A673 (cell line): Measurements from ENCODE around the gene CEP19. TPM values are rescaled to one million over a fixed set of nuclear protein-coding genes. Genes with fewer than 3 reads are reported as not detected.

Source experiments
- BruUV-seq: library from RNA; stranded (reverse); fragments of 400-500 nt; replicated peaks from 2 replicates; lab custom pipeline; 2021; lab: Mats Ljungman, UMichigan
- CTCF ChIA-PET: fragments of 300-600 bp; sonication (Branson Sonifier 250); formaldehyde crosslinking; loops from one replicate; lab custom pipeline; 2022; ENCODE audit warnings: antibody characterized with exemption; lab: Charles Lee
- POLR2A ChIA-PET: fragments of 300-600 bp; sonication (Branson Sonifier 250); formaldehyde crosslinking; loops from one replicate; lab custom pipeline; 2022; ENCODE audit warnings: antibody characterized with exemption; ENCODE audit not compliant: low non-redundant PET; lab: Charles Lee
- DNase-seq: peaks from one replicate; pipeline ENCODE4 v3.0.0-alpha.2; 2015; ENCODE audit warnings: low spot score
- H3K27ac ChIP-seq: fragments of 200-600 bp; sonication (generic); 2 replicates; pipeline ENCODE4 v1.5.1; 2016; ENCODE audit warnings: mixed run types, low read depth, mild to moderate bottlenecking, mixed read lengths, antibody characterized with exemption, low read length; ENCODE audit not compliant: poor library complexity, severe bottlenecking
- H3K27me3 ChIP-seq: fragments of 200-600 bp; sonication (generic); replicated peaks from 2 replicates; pipeline ENCODE4 v1.6.1; 2017; ENCODE audit warnings: mixed run types, low read depth, mild to moderate bottlenecking, mixed read lengths, antibody characterized with exemption, low read length; ENCODE audit not compliant: insufficient read depth, poor library complexity
- H3K36me3 ChIP-seq: fragments of 200-600 bp; sonication (generic); 2 replicates; pipeline ENCODE4 v1.6.1; 2016; ENCODE audit warnings: mixed run types, mild to moderate bottlenecking, mixed read lengths, antibody characterized with exemption, low read length; ENCODE audit not compliant: insufficient read depth, poor library complexity, severe bottlenecking
- H3K4me1 ChIP-seq: fragments of 200-600 bp; sonication (generic); 2 replicates; pipeline ENCODE4 v1.6.1; 2017; ENCODE audit warnings: mixed run types, mild to moderate bottlenecking, mixed read lengths, antibody characterized with exemption, low read length; ENCODE audit not compliant: insufficient read depth, poor library complexity, severe bottlenecking
- H3K4me3 ChIP-seq: fragments of 200-600 bp; sonication (generic); 2 replicates; pipeline ENCODE4 v1.5.1; 2016; ENCODE audit warnings: low read depth, mixed run types, mild to moderate bottlenecking, mixed read lengths, low read length; ENCODE audit not compliant: poor library complexity, severe bottlenecking
- H3K9me3 ChIP-seq: fragments of 200-600 bp; sonication (generic); 2 replicates; pipeline ENCODE4 v1.6.1; 2016; ENCODE audit warnings: mixed run types, low read depth, mild to moderate bottlenecking, mixed read lengths, antibody characterized with exemption, low read length; ENCODE audit not compliant: poor library complexity, severe bottlenecking
- EZH2 ChIP-seq: fragments of 200-600 bp; sonication (generic); IDR thresholded peaks from 2 replicates; pipeline ENCODE4 v1.6.1; 2017; ENCODE audit warnings: borderline replicate concordance, low read depth, mild to moderate bottlenecking, mixed read lengths, antibody characterized with exemption, low read length; ENCODE audit not compliant: poor library complexity, severe bottlenecking
- intact Hi-C: fragments of 100-400 bp; cut with micrococcal nuclease; formaldehyde crosslinking; loops from one replicate; pipeline ENCODE4 v1.10.0; 2022; ENCODE audit not compliant: unreplicated experiment
- total RNA-seq: library from RNA; stranded (reverse); gene quantifications from 2 replicates; pipeline ENCODE4 v1.2.3, GENCODE V29; 2021
- TF ChIP-seq, protein P1 (sequence below): fragments of 300-800, 200-600 bp; sonication (generic); conservative IDR thresholded peaks from 2 replicates; pipeline ENCODE4 v1.5.1; 2017; ENCODE audit warnings: low read depth, mild to moderate bottlenecking, antibody characterized with exemption, low read length, moderate library complexity, mixed read lengths

Gene CEP19
- total RNA-seq, 1 experiment from 2014 or later = 6.0 TPM

DNA sequence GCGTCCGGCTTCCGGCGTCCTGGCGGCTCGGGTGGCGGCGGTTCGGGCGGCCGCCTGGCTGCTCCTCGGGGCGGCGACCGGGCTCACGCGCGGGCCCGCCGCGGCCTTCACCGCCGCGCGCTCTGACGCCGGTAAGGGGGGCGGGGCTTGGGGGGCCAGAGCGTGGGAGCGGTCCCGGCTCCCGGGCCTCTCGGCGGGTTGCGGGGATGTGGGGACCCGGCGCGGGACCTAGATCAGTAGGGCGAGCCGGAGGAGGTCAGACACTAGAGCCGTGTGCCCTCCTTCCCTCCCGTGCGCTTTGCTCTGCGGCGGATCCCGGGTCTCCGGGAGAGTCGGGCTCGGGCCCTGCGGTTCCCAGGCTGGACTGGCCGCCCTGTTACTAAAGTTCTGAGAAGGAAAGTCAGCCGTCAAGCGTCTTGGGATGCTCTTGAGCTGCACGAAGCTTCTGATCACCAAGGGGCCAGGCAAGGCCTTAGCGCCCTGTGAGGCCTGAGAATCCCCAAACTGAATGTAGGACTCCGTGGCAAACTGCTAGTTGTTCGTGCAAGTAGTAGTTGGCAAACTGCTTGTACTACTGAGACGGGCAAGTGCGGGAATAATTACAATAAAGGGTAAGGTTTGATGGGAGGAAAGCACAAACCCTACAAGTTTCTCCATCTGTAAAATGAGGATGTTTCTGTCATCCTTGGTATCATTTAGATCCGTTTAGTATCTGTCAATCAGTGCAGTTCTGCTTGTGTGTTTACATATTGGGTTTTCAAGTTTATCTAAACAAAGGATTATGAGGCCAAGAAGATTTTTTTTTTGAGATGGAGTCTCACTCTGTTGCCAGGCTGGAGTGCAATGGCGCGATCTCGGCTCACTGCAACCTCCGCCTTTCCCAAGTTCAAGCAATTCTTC, 714 bp upstream of the CEP19 start:
- TF ChIP-seq, protein P1, sequence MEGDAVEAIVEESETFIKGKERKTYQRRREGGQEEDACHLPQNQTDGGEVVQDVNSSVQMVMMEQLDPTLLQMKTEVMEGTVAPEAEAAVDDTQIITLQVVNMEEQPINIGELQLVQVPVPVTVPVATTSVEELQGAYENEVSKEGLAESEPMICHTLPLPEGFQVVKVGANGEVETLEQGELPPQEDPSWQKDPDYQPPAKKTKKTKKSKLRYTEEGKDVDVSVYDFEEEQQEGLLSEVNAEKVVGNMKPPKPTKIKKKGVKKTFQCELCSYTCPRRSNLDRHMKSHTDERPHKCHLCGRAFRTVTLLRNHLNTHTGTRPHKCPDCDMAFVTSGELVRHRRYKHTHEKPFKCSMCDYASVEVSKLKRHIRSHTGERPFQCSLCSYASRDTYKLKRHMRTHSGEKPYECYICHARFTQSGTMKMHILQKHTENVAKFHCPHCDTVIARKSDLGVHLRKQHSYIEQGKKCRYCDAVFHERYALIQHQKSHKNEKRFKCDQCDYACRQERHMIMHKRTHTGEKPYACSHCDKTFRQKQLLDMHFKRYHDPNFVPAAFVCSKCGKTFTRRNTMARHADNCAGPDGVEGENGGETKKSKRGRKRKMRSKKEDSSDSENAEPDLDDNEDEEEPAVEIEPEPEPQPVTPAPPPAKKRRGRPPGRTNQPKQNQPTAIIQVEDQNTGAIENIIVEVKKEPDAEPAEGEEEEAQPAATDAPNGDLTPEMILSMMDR = no peak
- no peak for TF ChIP-seq EZH2
- Histone ChIP-seq H3K4me3 (peak overlapping the region; percentile 71), H3K27ac (peak overlapping the region; percentile 80), H3K27me3 (no peaks in the 10 kb centered on the region), H3K9me3 (no peaks in the 10 kb centered on the region), H3K4me1 (peaks cover 25% of the 10 kb centered on the region), H3K36me3 (no peaks in the 10 kb centered on the region)
- BruUV-seq = TSS peak; percentile 61
- POLR2A ChIA-PET = interaction anchor here (0.6 kb wide), 1 partner anchor 27 kb away, joined by 4 read pairs; the partner anchor contains the start of gene PAK2
- CTCF ChIA-PET = interaction anchor here (0.6 kb wide), 1 partner anchor 156 kb away, joined by 7 read pairs; no protein-coding TSS in a partner anchor
- no peak for DNase-seq
- intact Hi-C loops = loop anchor here (10.0 kb wide), 1 partner anchor 232 kb away; the partner anchor contains the start of gene NCBP2

DNA sequence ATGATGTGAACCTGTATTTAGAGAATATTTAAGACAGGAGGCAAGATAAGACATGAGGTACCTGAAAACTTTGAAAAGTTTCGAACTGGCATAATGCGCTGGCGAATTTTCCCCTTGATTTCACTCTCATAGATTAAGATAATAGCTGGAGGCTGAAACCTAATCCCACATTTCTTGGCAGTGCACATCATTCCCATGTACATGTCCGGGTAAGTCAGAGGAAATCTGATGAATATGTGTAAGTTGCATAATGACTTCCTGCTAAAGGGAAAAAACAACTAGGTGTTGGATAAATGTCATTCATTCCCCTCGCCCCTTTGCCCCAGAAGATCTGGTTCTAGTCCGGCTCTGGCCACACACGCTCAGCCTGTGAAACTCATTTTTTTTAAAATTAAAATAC, 3.6 kb downstream of the CEP19 start:
- Histone ChIP-seq H3K27me3 (no peaks in the 10 kb centered on the region), H3K36me3 (no peaks in the 10 kb centered on the region), H3K9me3 (no peaks in the 10 kb centered on the region), H3K4me3 (no peak overlapping the region), H3K27ac (no peak overlapping the region), H3K4me1 (peaks cover 25% of the 10 kb centered on the region)
- CTCF ChIA-PET = interaction anchor here (1.0 kb wide), 1 partner anchor 234 kb away, joined by 3 read pairs; the partner anchor contains the start of gene NCBP2
- intact Hi-C loops = no loop called here
- TF ChIP-seq, protein P1 = no peak
- no peak for TF ChIP-seq EZH2
- BruUV-seq = no TSS peak
- peak; percentile 47 for DNase-seq
- POLR2A ChIA-PET = no interaction called here

DNA sequence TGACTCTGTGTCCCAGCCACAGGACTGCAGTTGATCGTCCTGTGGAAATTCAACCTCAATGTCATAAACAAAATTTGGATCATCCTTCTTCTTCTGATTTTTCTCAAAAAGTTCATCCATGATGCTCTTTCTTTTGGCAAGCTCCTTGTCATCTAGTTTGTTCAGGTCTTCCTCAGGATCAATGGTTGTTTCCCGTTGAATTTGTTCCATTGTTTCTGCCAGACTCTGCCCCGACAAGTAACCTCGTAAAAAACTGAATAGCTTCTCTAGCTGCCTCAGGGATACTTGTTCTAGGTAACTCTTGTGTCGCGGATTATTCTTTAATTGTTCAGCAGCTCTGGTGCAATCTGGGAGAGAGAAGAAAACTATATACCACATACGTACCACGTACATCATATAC, 4.5 kb downstream of the CEP19 start:
- ChIA-PET POLR2A (no interaction called here), CTCF (no interaction called here)
- H3K9me3 ChIP-seq = no peaks in the 10 kb centered on the region
- no peak overlapping the region for H3K27ac ChIP-seq
- peaks cover 25% of the 10 kb centered on the region for H3K4me1 ChIP-seq
- DNase-seq = no peak
- BruUV-seq = no TSS peak
- no peak overlapping the region for H3K4me3 ChIP-seq
- TF ChIP-seq, protein P1 = no peak
- TF ChIP-seq EZH2 = no peak
- H3K36me3 ChIP-seq = no peaks in the 10 kb centered on the region
- intact Hi-C loops = no loop called here
- no peaks in the 10 kb centered on the region for H3K27me3 ChIP-seq
